Fibroblast of skin of scalp (primary cell): ENCODE measurements around the gene BICDL1.
A peak's percentile ranks its signal among the peaks of the same experiment; 100 is the strongest.

ENCODE experiments used
- DNase-seq: peaks from one replicate; pipeline ENCODE4 v3.0.0-alpha.2; 2013

BICDL1 gene

DNA sequence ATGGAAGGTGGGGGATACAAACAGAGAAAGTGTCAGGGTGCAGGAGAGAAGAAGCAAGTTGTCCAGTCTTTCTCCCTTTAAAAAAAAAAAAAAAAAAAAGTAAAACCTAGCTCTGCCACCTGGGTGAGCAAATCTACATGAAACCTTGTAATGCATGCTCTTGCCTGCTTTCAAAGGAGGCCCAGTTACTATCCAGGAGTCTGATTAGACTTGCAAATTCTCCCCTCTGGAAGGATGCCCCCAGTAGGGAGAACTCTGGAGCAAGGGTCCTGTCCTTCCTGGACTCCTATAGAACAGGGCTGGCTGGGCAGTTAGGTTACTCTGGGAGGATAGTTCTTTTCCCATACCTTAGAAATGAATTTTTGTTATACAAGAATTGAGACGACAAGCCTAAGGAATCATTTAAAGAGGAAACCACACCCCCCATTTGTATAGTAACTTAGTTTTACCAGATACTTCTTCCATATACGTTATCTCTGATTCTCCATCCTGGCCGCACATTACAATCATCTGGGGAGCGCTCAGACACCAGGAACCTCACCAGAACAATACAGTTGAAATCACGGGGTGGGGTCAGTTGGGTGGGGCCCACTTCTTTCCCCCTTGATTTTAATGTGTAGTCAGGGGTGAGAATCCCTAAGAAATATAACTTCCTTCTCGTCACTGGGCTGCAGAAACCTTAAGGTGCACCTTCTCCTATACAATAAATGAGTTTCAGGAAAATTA is 97.0 kb downstream of the BICDL1 start:
- DNase-seq = no peak

DNA sequence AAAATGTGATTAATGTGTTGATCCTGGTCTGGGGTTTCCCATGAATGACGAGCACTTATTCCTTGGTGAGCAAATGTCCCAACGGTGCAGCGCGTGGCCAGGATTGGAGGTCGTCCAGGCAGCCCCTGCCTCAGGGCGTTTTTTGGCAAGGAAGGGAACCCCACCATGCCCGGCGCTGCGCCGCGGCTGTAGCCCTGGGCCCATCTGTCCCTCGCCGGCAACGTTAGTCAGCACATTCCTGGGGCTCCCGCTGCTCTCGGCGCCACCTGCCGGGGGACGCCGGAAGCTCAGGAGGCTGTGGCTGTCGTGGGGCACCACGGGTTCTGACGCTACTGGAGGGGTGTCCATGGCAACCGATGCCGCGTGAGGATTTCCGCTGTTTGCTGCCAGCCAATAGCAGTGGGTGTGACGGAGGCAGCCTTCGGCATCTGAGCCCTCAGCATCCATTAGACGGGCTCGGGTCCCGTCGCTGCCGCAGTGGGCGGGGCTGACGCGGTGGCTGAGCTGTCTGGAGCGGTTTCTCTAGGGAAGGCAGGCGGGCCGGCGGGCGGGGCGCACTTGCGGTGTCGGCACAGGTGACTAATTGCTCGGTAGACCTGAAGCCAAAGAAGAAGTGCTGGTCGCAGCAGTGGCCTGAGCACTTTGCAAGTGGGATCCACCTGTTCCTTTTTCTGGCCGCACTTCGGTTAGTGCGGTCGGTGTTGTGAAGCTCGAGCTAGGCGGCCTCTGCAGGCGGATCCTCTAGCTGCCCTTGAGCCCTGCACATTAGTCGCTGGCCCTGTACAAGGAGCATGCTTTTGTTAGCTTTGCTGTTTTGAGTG is 98.0 kb downstream of the BICDL1 start:
- peak; percentile 97 for DNase-seq

- no peak for DNase-seq
Measured at GRCh38 chr12:120089105-120089504, 100.1 kb downstream of the BICDL1 start.

DNA sequence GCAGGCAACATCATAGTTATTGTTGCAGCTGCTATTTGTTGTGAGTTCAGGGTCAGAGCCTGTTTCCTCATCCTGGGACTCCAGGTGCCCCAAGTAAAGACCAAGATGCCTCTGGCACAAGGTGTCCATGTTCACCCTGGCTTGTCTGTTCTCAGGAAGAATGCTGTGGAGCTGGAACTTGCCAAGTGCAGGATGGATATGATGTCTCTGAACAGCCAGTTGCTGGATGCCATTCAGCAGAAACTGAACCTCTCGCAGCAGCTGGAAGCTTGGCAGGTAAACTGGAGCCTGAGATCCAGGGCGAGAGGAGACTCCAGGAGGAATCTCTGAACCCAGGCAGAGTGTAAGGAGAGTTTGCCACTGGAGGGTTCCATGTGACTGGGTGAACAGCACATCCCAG is 100.8 kb downstream of the BICDL1 start:
- no peak for DNase-seq

- DNase-seq = no peak
Measured at GRCh38 chr12:120090206-120090605, 101.2 kb downstream of the BICDL1 start.

- DNase-seq = no peak
Measured at GRCh38 chr12:120090626-120091295, 101.7 kb downstream of the BICDL1 start.

DNA sequence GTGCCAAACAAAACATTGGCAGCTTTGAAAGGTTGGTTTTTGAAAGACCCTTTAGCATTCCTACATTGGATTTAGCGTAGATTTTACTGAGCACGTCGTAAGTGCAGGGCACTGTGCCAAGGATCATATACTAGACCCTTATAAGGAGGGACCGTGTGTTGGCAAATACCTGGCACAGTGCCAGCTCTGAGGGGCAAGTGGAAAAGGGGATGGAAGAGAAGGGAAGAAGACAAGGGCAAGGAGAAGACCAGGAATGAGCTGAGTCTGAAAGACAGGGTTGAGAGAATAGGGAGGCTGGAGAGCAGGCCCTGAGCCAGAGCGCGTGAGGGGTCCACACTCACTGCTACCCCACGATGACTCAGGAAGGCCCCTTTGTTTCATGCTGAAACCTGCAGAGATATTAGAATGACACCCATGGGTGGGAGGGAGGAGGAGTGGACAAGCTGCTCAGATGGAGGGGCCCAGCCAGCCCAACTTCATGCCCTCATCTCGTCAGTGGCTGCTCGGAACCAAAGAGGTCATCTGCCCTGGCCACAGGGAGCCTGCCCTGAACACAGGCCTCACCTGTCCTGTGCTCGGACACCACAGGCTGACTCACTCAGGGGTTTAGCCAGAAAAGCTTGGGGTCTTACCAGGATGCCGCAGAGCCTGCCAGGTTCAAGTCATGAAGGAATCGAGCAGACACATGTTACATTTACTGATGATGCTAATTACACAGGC is 102.5 kb downstream of the BICDL1 start:
- peak; percentile 24 for DNase-seq

DNA sequence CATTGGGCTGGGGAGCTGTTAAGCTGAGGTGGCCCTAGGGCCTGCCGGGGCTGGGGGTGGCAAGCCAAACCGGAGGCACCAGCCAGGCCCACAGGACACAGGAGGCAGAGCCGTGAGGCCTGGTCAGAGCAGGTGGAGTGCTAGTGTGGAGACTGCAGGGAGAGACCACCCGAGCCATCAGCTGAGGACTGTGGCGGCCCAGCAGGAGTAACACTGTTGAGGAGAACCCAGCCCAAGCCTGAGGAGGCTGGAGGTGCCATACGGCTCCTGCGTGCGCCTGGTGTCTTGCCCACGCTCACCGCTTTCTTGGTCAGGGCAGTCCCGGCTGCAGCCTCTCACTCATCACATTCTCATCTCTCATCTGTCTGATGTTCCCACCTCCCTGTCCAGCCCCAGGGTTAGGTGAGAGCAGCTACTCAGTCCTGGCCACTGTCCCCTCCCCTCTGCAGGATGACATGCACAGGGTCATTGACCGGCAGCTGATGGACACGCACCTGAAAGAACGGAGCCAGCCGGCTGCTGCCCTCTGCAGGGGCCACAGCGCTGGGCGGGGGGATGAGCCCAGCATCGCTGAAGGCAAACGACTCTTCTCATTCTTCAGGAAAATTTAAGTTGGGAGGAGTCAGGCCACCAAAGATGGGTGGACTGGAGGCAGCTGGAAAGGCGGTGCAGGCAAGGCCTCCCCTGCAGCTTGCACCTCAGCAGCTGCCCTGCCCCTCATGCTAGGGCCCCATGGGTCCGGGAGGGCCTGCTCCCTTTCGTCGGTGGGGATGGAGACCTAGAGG is 103.7 kb downstream of the BICDL1 start:
- DNase-seq = no peak

DNA sequence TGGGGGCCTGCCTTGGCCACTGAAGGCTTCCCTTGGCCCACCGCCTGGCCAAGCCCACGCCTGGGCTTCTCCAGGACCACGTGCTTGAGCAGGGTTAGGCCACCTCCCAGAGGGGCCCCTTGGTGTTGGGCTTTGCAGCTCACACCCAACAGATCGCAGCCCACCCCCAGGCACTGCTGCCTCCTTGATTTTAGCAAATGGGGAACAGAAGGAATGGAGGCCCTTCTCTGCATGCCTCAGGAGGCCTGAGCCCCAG is 104.2 kb downstream of the BICDL1 start:
- no peak for DNase-seq

- DNase-seq = no peak
Measured at GRCh38 chr12:120093592-120094355, 104.7 kb downstream of the BICDL1 start.

DNA sequence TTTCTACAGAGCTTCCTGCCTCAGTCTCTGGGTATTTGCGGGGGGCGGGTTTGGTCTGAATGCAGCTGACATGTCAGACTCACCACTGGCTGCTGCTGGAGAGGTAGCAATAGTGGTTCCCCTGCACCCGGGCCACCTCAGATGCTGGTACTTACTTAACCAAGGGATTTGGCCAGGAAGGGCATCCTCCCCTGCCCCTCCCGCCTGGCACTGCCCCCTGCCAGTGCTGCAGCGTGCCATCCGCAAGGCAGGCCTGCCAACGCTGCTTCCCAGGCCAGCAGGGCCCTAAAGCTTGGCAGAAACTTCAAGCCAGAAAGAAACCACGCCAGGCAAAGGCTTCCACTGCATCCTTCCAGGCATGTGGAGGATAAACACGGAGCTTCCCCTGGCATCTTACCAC is 105.4 kb downstream of the BICDL1 start:
- no peak for DNase-seq

- DNase-seq = no peak
Measured at GRCh38 chr12:120095331-120095730, 106.3 kb downstream of the BICDL1 start.

DNA sequence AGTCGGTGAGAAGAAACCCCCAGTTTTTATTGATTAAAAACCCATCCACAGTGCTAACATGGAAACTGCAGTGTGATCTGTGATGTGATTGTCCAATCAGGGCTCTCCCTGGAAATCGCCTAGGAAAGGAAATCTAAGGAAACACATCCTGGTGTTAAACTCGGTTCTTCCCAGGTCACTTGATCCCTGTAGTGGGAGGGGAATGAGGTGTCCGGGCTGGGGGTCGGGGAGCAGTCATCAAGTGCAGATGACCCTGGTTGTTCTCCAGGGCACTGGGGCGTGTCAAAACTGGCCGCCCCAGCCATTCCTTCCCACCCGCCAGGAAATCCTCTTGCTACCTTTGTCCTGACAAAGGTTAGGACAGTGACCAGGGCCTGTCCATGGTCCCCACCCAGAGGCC is 106.7 kb downstream of the BICDL1 start:
- DNase-seq = no peak

GRCh38 chr12:120096671-120097202 is 107.7 kb downstream of the BICDL1 start:
- DNase-seq = no peak

GRCh38 chr12:120098756-120099470 is 109.9 kb downstream of the BICDL1 start:
- DNase-seq = no peak

DNA sequence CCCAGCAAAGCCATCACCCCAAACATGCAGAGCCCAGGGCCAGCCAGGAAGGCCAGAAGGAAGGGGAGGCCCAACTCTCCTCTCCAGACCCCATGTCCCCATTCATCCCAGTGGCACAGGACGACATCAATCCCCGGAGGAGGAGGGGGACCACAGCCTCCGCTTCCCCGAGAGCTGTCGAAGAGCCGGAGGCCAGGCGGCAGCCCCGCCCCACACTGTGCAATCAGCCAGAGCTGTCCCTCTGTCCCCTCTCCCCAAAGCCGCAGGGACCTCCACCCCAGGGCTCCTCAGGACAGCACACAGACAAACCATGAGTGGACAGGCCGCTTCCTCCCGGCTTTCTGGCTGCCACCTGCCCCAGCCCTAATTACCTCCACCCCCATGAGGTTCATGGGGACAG is 110.7 kb downstream of the BICDL1 start:
- DNase-seq = no peak

DNA sequence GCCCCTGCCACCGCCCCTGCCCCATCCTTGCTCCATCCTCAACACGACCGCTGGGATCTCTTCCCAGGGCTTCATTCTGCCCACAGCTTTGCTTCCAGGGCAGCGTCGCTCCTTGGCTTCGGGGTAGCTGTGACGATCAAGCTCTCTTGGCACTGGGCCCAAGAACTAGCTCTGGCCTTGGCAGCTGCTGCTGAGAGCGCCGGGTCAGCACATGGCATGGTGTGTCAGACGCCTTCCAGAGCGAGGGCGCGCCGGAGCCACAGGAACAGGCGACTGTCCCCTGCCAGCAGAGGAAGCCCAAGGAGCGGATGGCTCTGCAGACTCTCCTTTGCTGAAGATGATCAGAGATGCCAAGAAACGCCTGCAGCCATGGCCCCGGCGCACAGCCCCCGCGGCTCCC is 111.6 kb downstream of the BICDL1 start:
- no peak for DNase-seq

GRCh38 chr12:120101182-120101581 is 112.1 kb downstream of the BICDL1 start:
- DNase-seq = no peak

GRCh38 chr12:120101617-120102016 is 112.6 kb downstream of the BICDL1 start:
- no peak for DNase-seq

DNA sequence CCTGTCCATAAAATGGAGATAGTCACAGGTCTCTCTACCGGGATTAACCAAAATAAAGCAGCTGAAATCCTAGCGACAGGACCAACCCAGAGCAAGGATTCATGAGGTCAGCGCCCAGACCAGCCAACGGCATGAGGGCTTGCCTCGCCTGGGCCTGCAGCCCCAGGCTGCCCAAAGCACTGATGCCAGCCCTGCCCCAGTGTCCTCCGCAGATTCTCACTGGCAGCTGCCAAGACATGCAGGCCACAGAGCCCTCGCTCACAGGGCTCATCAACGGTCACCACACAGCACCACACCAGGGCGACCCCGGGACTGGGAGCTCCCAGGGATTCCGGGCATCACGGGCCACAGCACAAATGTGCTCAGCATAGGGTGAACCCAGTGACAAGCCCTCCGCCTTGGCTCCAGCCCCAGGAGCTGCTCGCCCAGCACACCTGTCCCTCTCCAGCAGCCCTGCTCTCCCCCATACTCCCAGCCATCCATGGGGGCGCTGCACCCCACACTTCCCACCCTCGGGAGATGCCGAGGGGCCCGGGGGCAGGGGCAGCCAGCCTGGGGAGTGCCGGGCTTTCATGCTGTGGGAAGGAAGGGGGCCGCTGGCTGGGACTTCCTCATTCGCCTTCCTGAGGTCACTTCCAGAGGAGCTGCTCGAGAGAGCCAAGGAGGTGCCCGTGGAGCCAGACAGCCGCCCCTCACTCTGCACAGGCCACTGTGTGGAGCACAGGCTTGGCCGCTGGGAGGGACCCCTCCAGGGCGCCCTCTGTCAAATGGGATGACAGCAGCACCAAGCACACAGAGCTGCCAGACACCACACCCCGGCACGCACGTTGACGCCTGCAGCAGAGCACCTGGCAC is 113.4 kb downstream of the BICDL1 start:
- no peak for DNase-seq
